ENCODE measurements around the gene TBX2. TPM values are rescaled to one million over a fixed set of nuclear protein-coding genes. Genes with fewer than 3 reads are reported as not detected.
"Not testable (repeated sequence)": the region's sequence is repeated elsewhere in the genome, so short reads cannot be mapped to it uniquely, and the experiment has no call there.

TBX2 gene
- total RNA-seq, 4 donors from 2014 or later: 2.3 to 31.4 (median 8.2) TPM

- TF ChIP-seq POLR2A (IDR thresholded peaks at IDR 0.05) (no peak), CTCF (IDR thresholded peaks at IDR 0.05) (no peak)
- Histone ChIP-seq H3K27ac (no peak overlapping the region), H3K9me3 (no peaks in the 10 kb centered on the region), H3K4me3 (no peak overlapping the region), H3K4me1 (no peaks in the 10 kb centered on the region), H3K36me3 (no peaks in the 10 kb centered on the region), H3K27me3 (no peaks in the 10 kb centered on the region)
- DNase-seq: no peak
These were observed 44.5 kb upstream of the TBX2 start for GRCh38 chr17:61354895-61355874.

- not testable (repeated sequence) for H3K4me1 ChIP-seq, H3K36me3 ChIP-seq, H3K4me3 ChIP-seq, H3K27ac ChIP-seq, H3K9me3 ChIP-seq, DNase-seq, H3K27me3 ChIP-seq
These were observed 42.6 kb upstream of the TBX2 start for GRCh38 chr17:61357061-61357460.

GRCh38 chr17:61359513-61359912, 40.1 kb upstream of the TBX2 start:
- not testable (repeated sequence) for H3K4me1 ChIP-seq, H3K36me3 ChIP-seq, H3K9me3 ChIP-seq, H3K27ac ChIP-seq, H3K4me3 ChIP-seq, DNase-seq, H3K27me3 ChIP-seq

- Histone ChIP-seq H3K27ac (no peak overlapping the region), H3K27me3 (no peaks in the 10 kb centered on the region), H3K36me3 (no peaks in the 10 kb centered on the region), H3K4me1 (no peaks in the 10 kb centered on the region), H3K4me3 (no peak overlapping the region), H3K9me3 (no peaks in the 10 kb centered on the region)
- TF ChIP-seq POLR2A (IDR thresholded peaks at IDR 0.05) (no peak), CTCF (IDR thresholded peaks at IDR 0.05) (no peak)
- DNase-seq: no peak
These were observed 39.2 kb upstream of the TBX2 start for GRCh38 chr17:61360318-61360943.

GRCh38 chr17:61361084-61361483, 38.6 kb upstream of the TBX2 start:
- Histone ChIP-seq H3K36me3 (no peaks in the 10 kb centered on the region), H3K27me3 (no peaks in the 10 kb centered on the region), H3K4me3 (no peak overlapping the region), H3K4me1 (no peaks in the 10 kb centered on the region), H3K9me3 (no peaks in the 10 kb centered on the region), H3K27ac (no peak overlapping the region)
- TF ChIP-seq POLR2A (IDR thresholded peaks at IDR 0.05): no peak
- no peak for TF ChIP-seq CTCF (IDR thresholded peaks at IDR 0.05)
- DNase-seq: no peak

GRCh38 chr17:61362396-61362795, 37.2 kb upstream of the TBX2 start:
- Histone ChIP-seq H3K4me3 (no peak overlapping the region), H3K27me3 (no peaks in the 10 kb centered on the region), H3K9me3 (no peaks in the 10 kb centered on the region), H3K27ac (no peak overlapping the region), H3K36me3 (no peaks in the 10 kb centered on the region), H3K4me1 (no peaks in the 10 kb centered on the region)
- no peak for TF ChIP-seq CTCF (IDR thresholded peaks at IDR 0.05)
- no peak for TF ChIP-seq POLR2A (IDR thresholded peaks at IDR 0.05)
- no peak for DNase-seq
